Occipital lobe (tissue), 2 donors: ENCODE measurements around the gene ASIC1. TPM values are rescaled to one million over a fixed set of nuclear protein-coding genes. Genes with fewer than 3 reads are reported as not detected.
"Not testable (repeated sequence)": the region's sequence is repeated elsewhere in the genome, so short reads cannot be mapped to it uniquely, and the experiment has no call there.

Source experiments
- DNase-seq: peaks from one replicate; lab custom pipeline; 2025; lab: John Stamatoyannopoulos, UW
- total RNA-seq: library from RNA; depleted of rRNA; stranded (reverse); fragments of >200 nt; gene quantifications from one replicate; pipeline ENCODE4 v1.2.3, GENCODE V29; 2014

Gene ASIC1
- total RNA-seq, 1 donor from 2014 or later: 16.2 TPM

DNA sequence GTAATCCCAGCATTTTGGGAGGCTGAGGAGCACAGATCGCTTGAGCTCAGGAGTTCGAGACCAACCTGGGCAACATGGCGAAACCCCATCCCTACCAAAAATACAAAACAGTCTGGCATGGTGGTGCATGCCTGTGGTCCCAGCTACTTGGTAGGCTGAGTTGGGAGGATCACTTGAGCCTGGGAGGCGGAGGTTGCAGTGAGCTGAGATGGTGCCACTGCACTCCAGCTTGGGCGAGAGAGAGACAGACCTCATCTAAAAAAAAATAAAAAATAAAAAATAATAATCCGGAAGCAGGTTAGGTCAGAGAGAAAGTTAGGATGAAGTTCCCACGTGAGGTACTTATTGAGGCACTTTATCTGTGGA is 27.0 kb downstream of the ASIC1 start:
- not testable (repeated sequence) for DNase-seq

DNA sequence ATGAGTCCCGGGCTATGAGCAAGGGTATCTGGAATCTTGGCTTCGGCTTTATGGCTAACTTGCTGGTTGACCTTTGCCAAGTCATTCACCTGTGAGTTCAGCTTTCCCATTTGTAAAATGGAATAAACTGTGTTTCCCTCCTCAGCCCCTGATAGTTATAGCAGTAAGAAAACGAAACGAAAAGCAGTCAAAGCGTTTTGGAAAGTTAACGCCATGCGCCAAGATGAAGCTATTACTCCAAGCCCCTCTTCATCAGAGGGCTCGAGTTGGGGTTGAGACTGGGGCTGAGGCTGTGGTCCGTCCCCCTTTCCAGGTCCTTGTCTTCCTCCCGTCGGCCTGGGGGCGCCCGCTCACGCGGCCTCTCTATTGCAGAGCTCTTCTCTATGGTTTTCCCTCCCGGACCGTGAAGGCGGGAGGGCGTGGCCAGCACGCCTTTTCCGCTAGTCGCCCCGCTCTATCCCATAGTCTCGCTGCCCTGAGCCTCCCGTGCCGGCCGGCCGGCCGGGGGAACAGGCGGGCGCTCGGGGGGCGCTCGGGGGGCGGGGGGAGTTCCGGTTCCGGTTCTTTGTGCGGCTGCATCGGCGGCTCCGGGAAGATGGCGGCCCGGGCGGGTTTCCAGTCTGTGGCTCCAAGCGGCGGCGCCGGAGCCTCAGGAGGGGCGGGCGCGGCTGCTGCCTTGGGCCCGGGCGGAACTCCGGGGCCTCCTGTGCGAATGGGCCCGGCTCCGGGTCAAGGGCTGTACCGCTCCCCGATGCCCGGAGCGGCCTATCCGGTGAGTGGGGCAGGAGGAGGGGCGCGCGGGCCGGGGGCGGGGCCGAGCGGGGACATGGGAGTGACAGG is 27.6 kb downstream of the ASIC1 start, which contains the start of gene SMARCD1:
SMARCD1 (plus strand) TSS at position 568 of the 840 bp plus-strand sequence; CDS start at position 596, 28 bp downstream.
- peak; percentile 90 for DNase-seq

DNA sequence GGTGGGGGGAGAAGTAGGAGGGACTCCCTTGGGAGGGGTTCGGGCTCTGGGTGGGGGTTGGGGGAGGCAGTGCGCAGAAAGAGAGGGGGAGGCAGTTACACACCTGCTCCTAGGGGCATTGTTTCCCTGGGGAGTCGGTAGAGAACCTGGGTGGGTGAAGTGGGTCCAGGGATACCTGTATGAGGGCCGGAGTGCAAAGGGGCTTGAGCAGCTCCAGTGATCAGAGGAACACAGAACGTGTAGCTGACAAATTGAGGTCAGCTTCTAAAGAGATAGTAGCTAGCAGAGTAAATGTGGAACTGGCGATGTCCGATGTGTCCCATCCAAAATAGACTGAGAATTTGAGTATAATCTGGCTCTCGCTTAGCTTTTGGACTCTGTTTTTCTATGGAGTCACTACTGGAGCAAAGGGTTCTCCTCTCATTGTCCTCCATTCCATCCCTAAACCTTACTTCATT is 28.2 kb downstream of the ASIC1 start:
- DNase-seq: no peak

DNA sequence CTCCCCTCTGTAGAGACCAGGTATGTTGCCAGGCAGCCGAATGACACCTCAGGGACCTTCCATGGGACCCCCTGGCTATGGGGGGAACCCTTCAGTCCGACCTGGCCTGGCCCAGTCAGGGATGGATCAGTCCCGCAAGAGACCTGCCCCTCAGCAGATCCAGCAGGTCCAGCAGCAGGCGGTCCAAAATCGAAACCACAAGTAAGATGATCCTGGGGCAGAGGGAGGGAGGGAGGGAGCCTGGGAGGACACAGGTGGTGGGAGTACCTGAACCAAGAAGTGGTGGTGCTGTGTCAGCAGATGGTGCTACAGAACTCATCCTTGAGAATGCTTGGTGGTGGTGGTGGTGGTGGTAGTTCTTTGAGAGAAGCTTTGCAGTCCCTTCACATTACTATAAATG is 28.8 kb downstream of the ASIC1 start:
- DNase-seq: no peak

DNA sequence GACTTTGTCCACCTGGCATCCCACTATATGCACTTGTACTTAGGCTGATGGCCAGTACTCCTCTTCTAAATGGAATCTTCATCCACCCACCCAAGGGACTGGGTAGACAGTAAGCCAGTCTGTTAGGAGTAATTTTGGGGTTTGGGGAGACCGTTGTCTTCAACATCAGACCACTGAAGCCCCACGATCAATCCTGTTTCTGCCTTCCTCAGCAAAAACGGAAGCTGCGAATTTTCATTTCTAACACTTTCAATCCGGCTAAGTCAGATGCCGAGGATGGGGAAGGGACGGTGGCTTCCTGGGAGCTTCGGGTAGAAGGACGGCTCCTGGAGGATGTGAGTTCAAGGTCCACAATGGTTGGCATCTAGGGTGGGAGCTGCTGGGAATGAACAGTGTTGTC is 29.8 kb downstream of the ASIC1 start:
- DNase-seq: no peak

DNA sequence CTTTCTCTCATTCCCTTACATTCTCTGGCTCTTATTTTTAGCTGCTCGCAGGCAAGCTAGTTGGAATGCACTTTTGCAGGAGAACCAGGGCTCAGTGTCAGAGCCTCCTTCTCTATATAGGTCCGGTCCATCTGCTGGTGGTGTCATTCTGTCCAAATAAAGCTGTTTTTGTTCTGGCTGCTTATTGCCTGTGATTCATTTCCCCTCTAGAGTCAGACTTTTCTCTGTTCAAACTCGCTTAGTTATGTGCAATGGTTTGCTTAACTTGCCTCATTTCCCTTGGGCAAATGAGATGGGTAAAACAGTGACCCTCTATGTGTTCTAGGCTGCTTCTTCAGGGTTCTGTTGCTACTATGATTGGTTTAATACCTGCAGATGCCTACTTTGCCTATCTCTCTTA is 30.6 kb downstream of the ASIC1 start:
- DNase-seq: no peak

DNA sequence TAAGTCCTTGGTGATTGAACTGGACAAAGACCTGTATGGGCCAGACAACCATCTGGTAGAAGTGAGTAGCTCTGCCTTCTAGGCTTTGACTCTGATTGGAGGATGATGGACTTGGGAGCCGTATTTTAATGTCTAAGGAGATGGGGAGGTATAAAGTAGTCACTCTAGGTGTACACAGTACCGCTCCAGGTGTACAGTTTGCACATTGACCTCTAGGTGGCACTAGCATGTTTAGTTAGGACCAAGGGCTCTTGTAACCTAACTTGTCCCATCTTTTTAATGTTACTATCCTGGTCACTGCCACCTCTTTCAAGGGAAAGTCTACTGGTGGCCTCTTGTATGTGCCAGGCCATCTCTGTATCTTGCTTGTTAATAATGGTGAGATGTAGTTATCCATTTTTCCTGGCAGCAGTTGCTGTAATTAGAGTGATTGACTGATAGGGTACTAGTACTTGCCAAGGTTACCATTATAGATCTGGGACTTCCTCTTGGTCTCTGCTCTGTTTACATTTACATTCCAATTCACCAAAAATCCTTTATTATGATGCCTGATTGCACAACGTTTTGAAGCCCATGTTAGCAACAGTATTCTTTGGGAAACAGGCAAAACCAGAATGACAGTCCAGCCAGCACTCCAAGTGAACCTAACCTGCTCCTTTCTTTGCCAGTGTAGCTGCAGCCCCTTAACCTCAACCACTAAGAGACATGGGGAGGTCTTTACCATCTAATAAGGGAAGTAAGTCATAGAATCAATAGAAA is 31.4 kb downstream of the ASIC1 start:
- no peak for DNase-seq

DNA sequence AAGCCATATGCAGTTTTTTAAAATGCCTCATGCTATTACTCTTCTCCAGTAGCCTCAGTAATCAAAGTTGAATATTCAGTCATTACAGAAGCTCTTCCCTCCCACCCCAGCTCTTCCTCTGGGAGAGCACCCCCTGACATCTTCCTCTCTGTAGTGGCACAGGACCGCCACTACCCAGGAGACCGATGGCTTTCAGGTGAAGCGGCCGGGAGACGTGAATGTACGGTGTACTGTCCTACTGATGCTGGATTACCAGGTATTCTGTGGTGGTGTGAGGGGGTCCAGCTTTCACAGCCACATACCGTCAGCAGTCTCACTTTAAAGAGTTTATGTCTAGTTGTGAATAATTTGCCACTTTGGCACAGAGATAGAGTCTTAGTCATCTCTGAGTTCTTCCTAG is 32.3 kb downstream of the ASIC1 start:
- no peak for DNase-seq

DNA sequence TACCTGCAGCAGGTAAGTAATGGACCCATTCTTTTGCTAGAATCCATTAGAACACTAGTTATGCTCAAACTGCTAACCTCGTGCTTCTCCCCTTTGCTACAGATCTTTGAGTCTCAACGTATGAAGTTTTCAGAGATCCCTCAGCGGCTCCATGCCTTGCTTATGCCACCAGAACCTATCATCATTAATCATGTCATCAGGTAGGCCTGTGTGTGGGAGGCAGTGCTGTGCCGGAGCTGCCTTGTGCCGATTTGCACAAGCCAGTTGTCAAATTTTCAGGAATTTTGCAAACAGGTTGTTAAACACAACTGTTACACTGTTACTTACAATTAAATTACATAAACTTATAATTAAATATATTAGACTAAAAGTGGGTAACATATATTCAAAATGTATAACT is 33.0 kb downstream of the ASIC1 start:
- no peak for DNase-seq

DNA sequence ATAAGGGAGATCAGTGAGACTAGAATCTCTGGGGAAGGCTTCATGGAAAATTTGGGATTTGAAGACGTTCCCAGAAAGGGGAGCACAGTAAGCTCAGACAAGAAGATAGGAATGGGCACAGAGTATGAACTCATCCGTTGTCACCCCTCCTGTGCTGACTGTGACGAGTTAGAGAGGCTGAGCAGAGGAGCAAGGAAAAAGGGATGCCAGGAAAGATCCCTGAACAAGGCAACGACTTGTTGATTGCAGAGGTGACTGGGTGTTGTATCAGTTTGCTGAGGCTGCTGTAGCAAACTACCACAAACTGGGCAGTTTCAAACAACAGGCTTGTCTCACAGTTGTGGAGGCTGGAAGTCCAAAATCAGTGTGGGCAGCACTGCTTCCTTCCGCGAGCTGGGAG is 40.6 kb downstream of the ASIC1 start:
- no peak for DNase-seq

DNA sequence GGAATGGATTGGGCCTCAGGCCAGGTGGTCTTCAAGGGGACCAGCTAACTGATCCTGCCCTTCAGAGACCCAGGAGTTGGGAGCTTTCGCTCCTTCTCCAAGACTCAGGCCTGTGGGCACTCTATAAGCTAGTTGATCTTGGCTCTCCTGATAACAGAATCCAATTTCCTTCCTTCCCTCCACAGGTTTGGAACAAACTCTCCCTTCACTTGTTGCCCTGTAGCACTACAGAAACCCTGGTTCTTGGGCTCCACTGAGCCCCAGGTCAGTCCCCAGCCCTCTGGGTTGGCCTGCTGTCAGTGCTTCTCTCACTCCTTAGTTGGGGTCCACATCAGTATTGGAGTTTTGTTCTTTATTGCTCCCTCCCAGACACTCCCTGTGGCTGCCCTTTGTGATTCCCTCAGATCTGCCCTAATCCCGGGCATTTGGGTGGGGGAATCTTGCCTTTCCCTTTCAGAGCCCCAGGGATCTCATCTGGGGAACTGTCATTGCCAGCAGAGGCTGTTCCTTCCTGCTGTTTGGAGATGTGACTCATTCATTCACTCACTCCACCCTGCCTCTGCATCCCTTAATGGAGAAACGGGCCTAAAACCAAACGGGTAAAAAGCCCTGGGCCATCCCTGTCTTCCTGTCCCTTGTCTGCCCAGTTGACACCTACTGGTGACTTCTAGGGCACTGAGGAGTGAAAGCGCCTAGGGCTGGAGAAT is 42.1 kb downstream of the ASIC1 start:
- DNase-seq: no peak

DNA sequence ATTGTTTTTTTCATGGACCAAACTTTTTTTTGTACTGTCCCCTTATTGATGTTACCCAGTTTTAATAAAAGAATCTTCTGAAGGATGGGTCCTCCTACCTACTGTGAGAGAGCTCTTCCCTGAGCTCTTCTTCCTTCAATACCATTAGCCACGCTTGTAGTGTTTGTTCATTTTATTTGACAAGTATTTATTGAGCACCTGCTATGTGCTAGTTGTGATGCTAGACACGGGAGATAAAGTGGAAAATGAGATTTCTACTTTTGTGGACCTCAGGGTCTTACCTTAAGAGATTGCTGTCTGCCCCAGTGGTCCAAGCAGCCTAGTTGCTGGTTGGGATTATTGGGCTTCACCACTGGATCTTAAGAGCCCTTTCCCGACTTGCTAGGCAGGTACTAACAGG is 43.2 kb downstream of the ASIC1 start:
- no peak for DNase-seq

DNA sequence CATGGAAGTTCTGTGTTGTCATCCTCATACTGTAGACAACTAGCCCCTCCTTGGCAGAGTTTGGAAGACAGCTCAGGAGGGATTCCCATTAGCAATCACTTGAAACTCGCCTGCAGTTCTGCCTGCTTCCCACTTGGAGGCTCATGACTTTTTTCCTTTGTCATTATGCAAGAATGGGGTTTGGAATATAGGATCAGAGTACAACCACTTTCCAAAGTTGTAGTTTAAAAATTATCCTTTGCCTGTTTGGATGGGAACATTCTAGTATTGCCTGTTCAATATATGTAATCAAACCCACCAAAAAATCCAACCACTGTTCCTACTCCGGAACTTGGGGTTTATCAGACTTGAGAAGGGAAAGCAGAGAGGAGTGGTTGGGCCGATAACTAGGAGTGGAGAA is 44.3 kb downstream of the ASIC1 start:
- no peak for DNase-seq

DNA sequence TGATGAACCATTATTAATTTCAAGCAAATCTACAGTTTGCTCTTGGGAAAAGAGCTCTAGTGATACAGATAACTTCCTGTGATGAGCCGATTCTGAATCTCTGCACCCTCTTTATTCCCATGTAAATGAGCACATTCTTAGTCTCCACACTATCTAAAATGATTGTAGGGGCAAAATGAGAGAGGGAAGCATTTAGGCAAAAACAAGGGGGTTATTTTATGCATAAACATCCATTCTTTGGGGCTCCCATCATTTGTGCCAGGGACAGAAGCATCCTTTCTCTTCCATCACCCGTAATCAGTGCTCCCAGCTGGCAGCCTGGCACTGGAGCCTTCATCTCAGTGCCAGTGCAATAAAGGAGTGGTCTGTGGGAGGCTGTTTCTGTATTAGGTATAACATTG is 44.7 kb downstream of the ASIC1 start:
- peak; percentile 28 for DNase-seq

DNA sequence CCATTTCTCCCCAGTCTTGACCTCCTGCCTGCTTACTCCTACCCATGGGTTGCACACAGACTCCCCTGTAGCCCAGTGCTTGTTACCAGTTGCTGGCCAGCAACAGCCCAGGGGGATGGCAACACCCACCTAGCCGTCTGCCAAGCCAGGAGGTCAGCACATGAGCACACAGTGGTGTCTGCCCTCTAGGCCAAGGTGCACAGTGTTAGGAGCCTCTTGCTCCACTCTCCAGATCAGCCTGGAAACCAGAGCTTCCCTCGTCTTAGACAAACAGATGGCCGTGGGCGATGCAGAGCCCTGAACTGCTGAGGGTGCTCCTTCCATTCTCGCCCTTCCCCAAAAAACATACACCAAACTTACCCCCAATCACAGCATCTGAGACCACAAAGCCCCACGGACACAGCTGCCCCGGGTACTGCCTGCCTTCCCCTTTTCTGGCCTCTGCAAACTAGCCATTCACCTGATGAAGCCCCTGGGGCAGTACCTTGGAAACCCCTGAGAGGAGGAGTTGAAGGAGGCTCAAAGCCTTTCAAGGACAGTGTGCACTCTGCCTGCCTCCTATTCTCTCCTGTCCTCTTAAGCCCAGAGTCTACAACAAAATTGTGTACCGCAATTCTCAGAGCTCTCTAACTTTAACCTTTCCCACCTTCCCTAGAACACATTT is 45.4 kb downstream of the ASIC1 start:
- DNase-seq: no peak

DNA sequence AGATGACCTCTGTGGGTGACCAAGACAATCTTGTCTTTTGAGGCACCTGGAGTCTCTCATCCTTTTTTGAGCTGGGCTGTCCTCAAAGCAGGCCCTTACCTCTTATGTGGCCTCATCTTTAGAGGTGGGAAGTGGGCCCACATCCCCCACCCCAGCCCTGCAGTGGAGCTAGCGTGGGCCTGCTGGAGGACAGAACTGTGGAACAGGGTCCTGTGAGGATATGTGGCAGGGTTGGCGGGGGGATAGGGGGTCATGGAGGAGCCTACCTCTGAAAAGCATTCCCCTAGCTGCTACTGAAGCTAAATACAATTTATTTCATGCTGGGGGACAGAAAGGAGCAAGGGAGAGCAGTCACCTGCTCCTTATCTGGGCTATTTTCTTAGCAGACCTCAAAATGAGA is 46.0 kb downstream of the ASIC1 start:
- no peak for DNase-seq

DNA sequence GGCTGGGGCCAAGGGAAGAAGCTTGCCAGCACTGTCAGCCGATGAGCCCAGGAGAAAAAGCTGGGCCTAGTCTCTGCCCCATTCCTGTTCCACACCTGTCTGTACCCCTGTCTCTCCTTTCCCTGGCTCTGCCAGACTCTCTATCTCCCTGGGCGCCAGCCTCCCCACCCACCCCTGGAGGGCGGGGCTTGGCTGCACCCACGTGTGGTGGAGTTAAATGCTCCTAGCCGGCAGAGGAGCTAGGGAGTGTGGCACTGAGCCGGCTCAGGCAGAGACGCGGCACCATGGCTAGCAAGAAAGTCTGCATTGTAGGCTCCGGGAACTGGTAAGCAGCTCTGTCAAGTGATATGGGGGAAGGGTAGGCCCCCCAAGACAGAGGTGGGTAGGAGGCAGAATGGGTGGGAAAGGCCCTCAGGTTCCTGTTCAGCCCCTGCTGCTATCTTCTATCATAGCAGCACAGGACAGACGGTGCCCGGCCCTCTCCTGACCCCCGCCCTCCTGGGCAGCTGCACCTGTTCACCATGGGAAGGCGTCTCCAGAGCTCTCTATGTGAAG is 46.4 kb downstream of the ASIC1 start, which contains the start of gene GPD1:
GPD1 (plus strand) TSS at position 242 of the 555 bp plus-strand sequence; CDS start at position 285, 43 bp downstream.
- DNase-seq: peak; percentile 71

DNA sequence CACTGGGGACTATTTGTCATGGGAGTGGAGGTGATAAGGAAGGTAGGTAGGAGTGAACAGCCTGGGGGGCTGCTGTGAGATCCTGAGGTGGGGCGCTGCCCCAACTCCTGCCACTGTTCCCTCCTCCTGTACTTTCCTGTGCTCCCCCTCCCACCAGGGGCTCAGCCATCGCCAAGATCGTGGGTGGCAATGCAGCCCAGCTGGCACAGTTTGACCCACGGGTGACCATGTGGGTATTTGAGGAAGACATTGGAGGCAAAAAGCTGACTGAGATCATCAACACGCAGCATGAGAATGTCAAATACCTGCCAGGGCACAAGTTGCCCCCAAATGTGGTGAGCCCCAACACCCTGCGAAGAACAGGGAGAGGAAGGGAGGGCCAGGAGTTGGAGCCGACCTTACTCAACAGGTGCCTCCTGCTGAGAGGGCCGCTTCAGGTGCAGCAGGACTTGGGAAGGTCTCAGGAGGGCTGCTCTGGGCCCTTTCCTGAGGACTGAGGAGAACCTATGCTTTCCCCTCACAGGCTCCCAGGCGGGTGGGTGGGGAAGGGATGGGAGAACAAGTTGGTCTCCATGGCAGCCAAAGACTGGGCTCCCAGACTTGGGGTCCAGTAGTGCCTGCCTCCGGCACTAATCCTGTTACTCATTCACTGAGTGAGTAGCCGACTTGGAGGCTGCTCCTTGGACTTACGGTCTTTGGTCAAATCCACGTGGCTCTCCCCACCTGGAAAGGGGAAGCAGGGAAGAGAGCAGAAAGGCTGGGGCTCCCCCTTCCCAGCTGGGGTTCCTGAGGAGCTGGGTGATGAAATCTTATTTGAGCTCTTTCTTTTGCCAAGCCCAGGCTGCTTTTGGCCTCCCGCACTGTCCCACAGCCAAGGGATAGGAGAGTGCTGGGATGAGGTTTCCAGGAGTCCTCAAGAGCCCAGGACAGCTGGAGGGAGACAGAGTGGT is 47.3 kb downstream of the ASIC1 start:
- no peak for DNase-seq

DNA sequence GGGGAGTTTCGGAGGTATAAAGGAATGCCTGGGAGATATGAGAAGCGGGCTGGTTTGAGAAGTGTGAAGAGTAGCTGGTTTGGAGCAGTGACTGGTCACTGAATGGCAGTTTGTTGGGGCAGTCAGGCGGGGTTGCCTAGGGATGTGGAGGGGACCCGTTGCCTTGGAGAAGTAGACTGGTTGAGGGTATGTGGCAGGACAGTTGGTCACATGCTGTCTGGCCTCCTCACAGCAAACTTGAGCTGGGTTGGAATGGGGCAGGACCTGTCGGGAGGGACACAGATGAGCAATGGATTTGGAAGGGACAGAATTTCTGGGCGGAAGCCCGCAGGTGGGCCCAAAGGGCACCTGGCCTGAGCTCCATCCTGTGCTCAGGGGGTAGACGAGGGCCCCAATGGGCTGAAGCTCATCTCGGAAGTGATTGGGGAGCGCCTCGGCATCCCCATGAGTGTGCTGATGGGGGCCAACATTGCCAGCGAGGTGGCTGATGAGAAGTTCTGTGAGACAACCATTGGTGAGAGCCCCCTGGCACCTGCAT is 48.6 kb downstream of the ASIC1 start:
- no peak for DNase-seq

DNA sequence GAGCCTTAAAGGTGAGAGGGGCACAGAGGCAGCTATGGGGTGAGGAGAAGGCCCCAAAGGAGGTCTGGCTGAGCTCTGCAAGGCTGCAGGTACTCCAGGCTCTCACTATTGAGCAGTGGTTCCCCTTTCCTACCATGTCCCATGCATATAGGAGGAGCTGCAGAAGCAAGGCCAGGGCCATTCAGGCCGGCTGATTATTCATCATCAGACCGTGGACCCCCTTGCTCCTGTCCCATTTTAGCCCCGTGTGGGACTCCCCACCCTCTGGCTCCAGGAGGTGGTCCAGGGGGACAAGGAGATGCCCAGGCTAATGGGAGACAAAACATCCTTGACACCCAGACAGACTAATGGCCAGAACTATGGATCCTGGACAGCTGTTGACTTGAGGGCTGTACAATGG is 49.5 kb downstream of the ASIC1 start:
- no peak for DNase-seq
